Activated T-helper 1 cell treated with anti-CD3 and anti-CD28 coated beads, Interleukin-12 subunit alpha, Interleukin-12 subunit beta, Interleukin-2, Interleukin-4 antibody, amounts not matched to agents 30 ng/mL and 10 ng/mL and 1 ng/mL, durations not matched to agents 14 hours and 24 hours and 36 hours (primary cell): ENCODE results near the gene HDAC7. TPM values are rescaled to one million over a fixed set of nuclear protein-coding genes. Genes with fewer than 3 reads are reported as not detected.

Experiments used
- DNase-seq: peaks from one replicate; pipeline ENCODE4 v3.0.0; 2021; ENCODE audit warnings: low spot score
- H3K27ac Mint-ChIP-seq: one replicate; pipeline ENCODE4 v1.8.0; 2021; ENCODE audit warnings: mild to moderate bottlenecking, mixed read lengths
- H3K27me3 Mint-ChIP-seq: one replicate; pipeline ENCODE4 v1.8.0; 2022; ENCODE audit warnings: mild to moderate bottlenecking, moderate library complexity, mixed read lengths; ENCODE audit not compliant: insufficient read depth
- H3K36me3 Mint-ChIP-seq: one replicate; pipeline ENCODE4 v1.8.0; 2021; ENCODE audit warnings: low read depth, mixed read lengths
- H3K4me1 Mint-ChIP-seq: one replicate; pipeline ENCODE4 v1.8.0; 2021; ENCODE audit warnings: low read depth, mixed read lengths
- H3K4me3 Mint-ChIP-seq: one replicate; pipeline ENCODE4 v1.8.0; 2021; ENCODE audit warnings: mild to moderate bottlenecking, moderate library complexity, mixed read lengths
- H3K9me3 Mint-ChIP-seq: one replicate; pipeline ENCODE4 v1.8.0; 2021; ENCODE audit warnings: mixed read lengths
- intact Hi-C: fragments of 100-400 bp; cut with micrococcal nuclease; formaldehyde crosslinking; loops from one replicate; pipeline ENCODE4 v1.15.1; 2024
- total RNA-seq: library from RNA; stranded (reverse); gene quantifications from 2 replicates; pipeline ENCODE4 v1.2.3, GENCODE V29; 2022

The HDAC7 gene
- total RNA-seq, 1 donor from 2014 or later, result 466 TPM

- no peak overlapping the region for H3K4me3 Mint-ChIP-seq
- intact Hi-C loops, result no loop called here
- H3K27ac Mint-ChIP-seq, result no peak overlapping the region
- no peaks in the 10 kb centered on the region for H3K9me3 Mint-ChIP-seq
- no peaks in the 10 kb centered on the region for H3K36me3 Mint-ChIP-seq
- peaks cover 18% of the 10 kb centered on the region for H3K27me3 Mint-ChIP-seq
- DNase-seq, result peak; percentile 17
- H3K4me1 Mint-ChIP-seq, result peaks cover 6% of the 10 kb centered on the region
Observed at GRCh38 chr12:47744005-47744651, 75.6 kb downstream of the HDAC7 start.

GRCh38 chr12:47743311-47743860 lies 76.3 kb downstream of the HDAC7 start:
- H3K4me3 Mint-ChIP-seq, result no peak overlapping the region
- no peaks in the 10 kb centered on the region for H3K9me3 Mint-ChIP-seq
- H3K27ac Mint-ChIP-seq, result no peak overlapping the region
- H3K4me1 Mint-ChIP-seq, result peaks cover 6% of the 10 kb centered on the region
- H3K36me3 Mint-ChIP-seq, result no peaks in the 10 kb centered on the region
- intact Hi-C loops, result no loop called here
- no peak for DNase-seq
- peaks cover 18% of the 10 kb centered on the region for H3K27me3 Mint-ChIP-seq

GRCh38 chr12:47742253-47742825 lies 77.4 kb downstream of the HDAC7 start:
- peak; percentile 61 for DNase-seq
- Mint-ChIP-seq H3K9me3 (no peaks in the 10 kb centered on the region), H3K27ac (no peak overlapping the region), H3K36me3 (no peaks in the 10 kb centered on the region), H3K4me1 (peaks cover 6% of the 10 kb centered on the region), H3K27me3 (peaks cover 17% of the 10 kb centered on the region), H3K4me3 (no peak overlapping the region)
- intact Hi-C loops, result loop anchor here (1.0 kb wide), 7 partner anchors 12 to 221 kb away; partner anchors contain the start of gene TMEM106C

GRCh38 chr12:47741340-47741703 lies 78.4 kb downstream of the HDAC7 start:
- H3K27me3 Mint-ChIP-seq, result peaks cover 15% of the 10 kb centered on the region
- no peak for DNase-seq
- no peak overlapping the region for H3K27ac Mint-ChIP-seq
- no peak overlapping the region for H3K4me3 Mint-ChIP-seq
- peaks cover 6% of the 10 kb centered on the region for H3K4me1 Mint-ChIP-seq
- intact Hi-C loops, result no loop called here
- no peaks in the 10 kb centered on the region for H3K36me3 Mint-ChIP-seq
- no peaks in the 10 kb centered on the region for H3K9me3 Mint-ChIP-seq

GRCh38 chr12:47740606-47741339 lies 78.9 kb downstream of the HDAC7 start:
- Mint-ChIP-seq H3K4me1 (peaks cover 6% of the 10 kb centered on the region), H3K27ac (no peak overlapping the region), H3K4me3 (no peak overlapping the region), H3K9me3 (no peaks in the 10 kb centered on the region), H3K27me3 (peaks cover 15% of the 10 kb centered on the region), H3K36me3 (no peaks in the 10 kb centered on the region)
- intact Hi-C loops, result no loop called here
- DNase-seq, result no peak

GRCh38 chr12:47739979-47740378 lies 79.7 kb downstream of the HDAC7 start:
- Mint-ChIP-seq H3K9me3 (no peaks in the 10 kb centered on the region), H3K4me1 (peaks cover 6% of the 10 kb centered on the region), H3K27me3 (peaks cover 10% of the 10 kb centered on the region), H3K4me3 (no peak overlapping the region), H3K27ac (no peak overlapping the region), H3K36me3 (no peaks in the 10 kb centered on the region)
- DNase-seq, result no peak
- intact Hi-C loops, result no loop called here

- H3K9me3 Mint-ChIP-seq, result no peaks in the 10 kb centered on the region
- H3K4me1 Mint-ChIP-seq, result peaks cover 6% of the 10 kb centered on the region
- H3K4me3 Mint-ChIP-seq, result no peak overlapping the region
- no peaks in the 10 kb centered on the region for H3K36me3 Mint-ChIP-seq
- intact Hi-C loops, result no loop called here
- DNase-seq, result no peak
- peaks cover 8% of the 10 kb centered on the region for H3K27me3 Mint-ChIP-seq
- H3K27ac Mint-ChIP-seq, result no peak overlapping the region
Observed at GRCh38 chr12:47739297-47739696, 80.4 kb downstream of the HDAC7 start.

GRCh38 chr12:47737936-47738594 lies 81.6 kb downstream of the HDAC7 start:
- H3K27ac Mint-ChIP-seq, result no peak overlapping the region
- peaks cover 2% of the 10 kb centered on the region for H3K27me3 Mint-ChIP-seq
- H3K9me3 Mint-ChIP-seq, result no peaks in the 10 kb centered on the region
- no peaks in the 10 kb centered on the region for H3K36me3 Mint-ChIP-seq
- no peak overlapping the region for H3K4me3 Mint-ChIP-seq
- H3K4me1 Mint-ChIP-seq, result peaks cover 6% of the 10 kb centered on the region
- intact Hi-C loops, result no loop called here
- DNase-seq, result no peak

GRCh38 chr12:47736877-47737676 lies 82.6 kb downstream of the HDAC7 start:
- Mint-ChIP-seq H3K4me3 (no peak overlapping the region), H3K27me3 (peaks cover 2% of the 10 kb centered on the region), H3K4me1 (peaks cover 6% of the 10 kb centered on the region), H3K9me3 (no peaks in the 10 kb centered on the region), H3K27ac (no peak overlapping the region), H3K36me3 (no peaks in the 10 kb centered on the region)
- intact Hi-C loops, result no loop called here
- DNase-seq, result no peak

- no peak overlapping the region for H3K27ac Mint-ChIP-seq
- H3K4me3 Mint-ChIP-seq, result no peak overlapping the region
- H3K36me3 Mint-ChIP-seq, result no peaks in the 10 kb centered on the region
- H3K4me1 Mint-ChIP-seq, result peaks cover 2% of the 10 kb centered on the region
- intact Hi-C loops, result no loop called here
- DNase-seq, result no peak
- no peaks in the 10 kb centered on the region for H3K9me3 Mint-ChIP-seq
- H3K27me3 Mint-ChIP-seq, result peaks cover 2% of the 10 kb centered on the region
Observed at GRCh38 chr12:47736216-47736615, 83.5 kb downstream of the HDAC7 start.

- Mint-ChIP-seq H3K4me3 (no peak overlapping the region), H3K36me3 (no peaks in the 10 kb centered on the region), H3K9me3 (no peaks in the 10 kb centered on the region), H3K27me3 (peaks cover 2% of the 10 kb centered on the region), H3K27ac (no peak overlapping the region), H3K4me1 (no peaks in the 10 kb centered on the region)
- intact Hi-C loops, result no loop called here
- DNase-seq, result no peak
Observed at GRCh38 chr12:47735649-47736048, 84.1 kb downstream of the HDAC7 start.

GRCh38 chr12:47734725-47735480 lies 84.8 kb downstream of the HDAC7 start:
- Mint-ChIP-seq H3K27me3 (peaks cover 2% of the 10 kb centered on the region), H3K9me3 (no peaks in the 10 kb centered on the region), H3K4me3 (no peak overlapping the region), H3K36me3 (no peaks in the 10 kb centered on the region), H3K27ac (no peak overlapping the region), H3K4me1 (no peaks in the 10 kb centered on the region)
- intact Hi-C loops, result no loop called here
- no peak for DNase-seq
